Mucosa of stomach (tissue), 1 donor: ENCODE measurements around the gene SESN2.

Experiments used
- H3K27me3 ChIP-seq: one replicate; pipeline ENCODE4 v1.7.0; 2013; ENCODE audit warnings: mild to moderate bottlenecking, low read length; ENCODE audit not compliant: control insufficient read depth, insufficient read depth
- H3K36me3 ChIP-seq: one replicate; pipeline ENCODE4 v1.7.0; 2013; ENCODE audit warnings: low read length; ENCODE audit not compliant: control insufficient read depth, insufficient read depth
- H3K4me1 ChIP-seq: one replicate; pipeline ENCODE4 v1.7.0; 2013; ENCODE audit warnings: mild to moderate bottlenecking, low read length; ENCODE audit not compliant: control insufficient read depth, insufficient read depth
- H3K4me3 ChIP-seq: one replicate; pipeline ENCODE4 v1.7.0; 2013; ENCODE audit warnings: low read length
- H3K9ac ChIP-seq: one replicate; pipeline ENCODE4 v1.7.0; 2013; ENCODE audit warnings: mild to moderate bottlenecking, low read length, moderate library complexity
- H3K9me3 ChIP-seq: one replicate; pipeline ENCODE4 v1.7.0; 2013; ENCODE audit warnings: mild to moderate bottlenecking, low read length, moderate library complexity; ENCODE audit not compliant: control insufficient read depth
- donor health status: Pancreatic carcinoma.

Gene SESN2

GRCh38 chr1:28258628-28259251, 578 bp upstream of the SESN2 start:
- Histone ChIP-seq H3K4me3 (peak overlapping the region; percentile 71), H3K36me3 (no peaks in the 10 kb centered on the region), H3K27me3 (no peaks in the 10 kb centered on the region), H3K9ac (peak overlapping the region; percentile 80), H3K9me3 (no peaks in the 10 kb centered on the region), H3K4me1 (peaks cover 16% of the 10 kb centered on the region)

DNA sequence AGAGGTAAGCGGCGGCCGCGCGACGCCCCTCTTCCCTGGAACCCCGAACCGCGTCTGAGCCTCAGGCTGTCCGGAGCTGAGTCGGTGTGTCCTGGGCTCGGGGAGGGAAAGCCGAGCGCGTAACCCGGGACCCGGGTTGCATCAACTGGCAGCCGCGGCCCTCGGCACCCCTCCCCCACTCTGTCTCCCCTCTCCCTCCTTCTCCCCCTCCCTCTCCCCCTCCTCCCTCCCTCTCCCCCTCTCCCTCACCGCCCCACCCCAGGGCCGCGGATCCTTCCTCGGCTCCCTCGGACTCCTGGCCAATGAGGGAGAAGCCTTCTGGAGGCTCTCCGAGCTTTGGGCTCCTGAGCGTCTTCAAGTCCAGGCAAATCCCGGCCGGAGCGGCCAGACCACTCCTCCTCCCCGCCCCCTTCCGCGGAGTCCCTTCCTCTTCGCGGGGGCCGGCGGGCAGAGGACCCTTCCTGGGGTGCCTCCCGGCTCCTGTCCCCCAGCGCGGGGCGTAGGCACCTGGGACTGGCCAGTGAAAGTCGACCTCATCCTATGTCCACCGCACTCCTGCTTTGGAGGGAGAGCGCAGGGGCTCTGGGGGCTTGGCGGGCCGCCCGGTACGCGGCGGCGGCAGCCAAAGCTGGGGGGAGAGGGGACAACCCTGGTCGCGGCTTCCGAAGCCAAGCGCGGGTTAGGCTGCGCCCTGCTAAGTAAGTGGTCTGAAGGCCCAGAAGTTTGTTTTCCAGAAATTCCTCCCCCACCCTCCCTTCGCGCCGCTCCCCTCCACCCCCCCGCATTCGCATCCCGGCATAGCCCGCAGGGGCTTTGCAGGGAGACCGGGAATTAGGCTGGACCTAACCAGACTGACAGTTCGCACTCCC, 850 bp downstream of the SESN2 start:
- peaks cover 22% of the 10 kb centered on the region for H3K4me1 ChIP-seq
- H3K27me3 ChIP-seq: no peaks in the 10 kb centered on the region
- no peaks in the 10 kb centered on the region for H3K36me3 ChIP-seq
- H3K4me3 ChIP-seq: peak overlapping the region; percentile 71
- no peaks in the 10 kb centered on the region for H3K9me3 ChIP-seq
- H3K9ac ChIP-seq: peak overlapping the region; percentile 80

- H3K36me3 ChIP-seq: no peaks in the 10 kb centered on the region
- H3K9me3 ChIP-seq: no peaks in the 10 kb centered on the region
- H3K9ac ChIP-seq: peak overlapping the region; percentile 80
- H3K27me3 ChIP-seq: no peaks in the 10 kb centered on the region
- H3K4me1 ChIP-seq: peaks cover 26% of the 10 kb centered on the region
- H3K4me3 ChIP-seq: peak overlapping the region; percentile 32
Observed at GRCh38 chr1:28260803-28261174, 1.5 kb downstream of the SESN2 start.

- H3K36me3 ChIP-seq: no peaks in the 10 kb centered on the region
- no peak overlapping the region for H3K9ac ChIP-seq
- H3K27me3 ChIP-seq: no peaks in the 10 kb centered on the region
- H3K9me3 ChIP-seq: no peaks in the 10 kb centered on the region
- H3K4me3 ChIP-seq: no peak overlapping the region
- peaks cover 29% of the 10 kb centered on the region for H3K4me1 ChIP-seq
Observed at GRCh38 chr1:28264897-28265296, 5.6 kb downstream of the SESN2 start.

GRCh38 chr1:28265577-28265976, 6.3 kb downstream of the SESN2 start:
- Histone ChIP-seq H3K9ac (no peak overlapping the region), H3K36me3 (no peaks in the 10 kb centered on the region), H3K4me1 (peaks cover 29% of the 10 kb centered on the region)

GRCh38 chr1:28266920-28267322, 7.6 kb downstream of the SESN2 start:
- peaks cover 3% of the 10 kb centered on the region for H3K36me3 ChIP-seq
- no peaks in the 10 kb centered on the region for H3K9me3 ChIP-seq
- no peak overlapping the region for H3K9ac ChIP-seq
- H3K4me3 ChIP-seq: no peak overlapping the region
- no peaks in the 10 kb centered on the region for H3K27me3 ChIP-seq
- peaks cover 19% of the 10 kb centered on the region for H3K4me1 ChIP-seq

More at GRCh38 chr1:28265577-28265976, 6.3 kb downstream of the SESN2 start:
- no peaks in the 10 kb centered on the region for H3K27me3 ChIP-seq
- no peaks in the 10 kb centered on the region for H3K9me3 ChIP-seq
- no peak overlapping the region for H3K4me3 ChIP-seq

GRCh38 chr1:28267633-28268032, 8.3 kb downstream of the SESN2 start:
- H3K27me3 ChIP-seq: no peaks in the 10 kb centered on the region

GRCh38 chr1:28269529-28269928, 10.2 kb downstream of the SESN2 start:
- H3K4me1 ChIP-seq: peaks cover 19% of the 10 kb centered on the region
- no peaks in the 10 kb centered on the region for H3K9me3 ChIP-seq
- H3K4me3 ChIP-seq: no peak overlapping the region
- no peak overlapping the region for H3K9ac ChIP-seq
- no peaks in the 10 kb centered on the region for H3K27me3 ChIP-seq
- H3K36me3 ChIP-seq: peaks cover 11% of the 10 kb centered on the region

More at GRCh38 chr1:28267633-28268032, 8.3 kb downstream of the SESN2 start:
- Histone ChIP-seq H3K4me1 (peaks cover 19% of the 10 kb centered on the region), H3K4me3 (no peak overlapping the region), H3K9ac (no peak overlapping the region), H3K9me3 (no peaks in the 10 kb centered on the region), H3K36me3 (peaks cover 7% of the 10 kb centered on the region)

GRCh38 chr1:28272215-28272852, 13.0 kb downstream of the SESN2 start:
- H3K36me3 ChIP-seq: peaks cover 14% of the 10 kb centered on the region
- no peak overlapping the region for H3K4me3 ChIP-seq
- H3K9ac ChIP-seq: no peak overlapping the region
- H3K4me1 ChIP-seq: no peaks in the 10 kb centered on the region
- no peaks in the 10 kb centered on the region for H3K27me3 ChIP-seq
- H3K9me3 ChIP-seq: no peaks in the 10 kb centered on the region

DNA sequence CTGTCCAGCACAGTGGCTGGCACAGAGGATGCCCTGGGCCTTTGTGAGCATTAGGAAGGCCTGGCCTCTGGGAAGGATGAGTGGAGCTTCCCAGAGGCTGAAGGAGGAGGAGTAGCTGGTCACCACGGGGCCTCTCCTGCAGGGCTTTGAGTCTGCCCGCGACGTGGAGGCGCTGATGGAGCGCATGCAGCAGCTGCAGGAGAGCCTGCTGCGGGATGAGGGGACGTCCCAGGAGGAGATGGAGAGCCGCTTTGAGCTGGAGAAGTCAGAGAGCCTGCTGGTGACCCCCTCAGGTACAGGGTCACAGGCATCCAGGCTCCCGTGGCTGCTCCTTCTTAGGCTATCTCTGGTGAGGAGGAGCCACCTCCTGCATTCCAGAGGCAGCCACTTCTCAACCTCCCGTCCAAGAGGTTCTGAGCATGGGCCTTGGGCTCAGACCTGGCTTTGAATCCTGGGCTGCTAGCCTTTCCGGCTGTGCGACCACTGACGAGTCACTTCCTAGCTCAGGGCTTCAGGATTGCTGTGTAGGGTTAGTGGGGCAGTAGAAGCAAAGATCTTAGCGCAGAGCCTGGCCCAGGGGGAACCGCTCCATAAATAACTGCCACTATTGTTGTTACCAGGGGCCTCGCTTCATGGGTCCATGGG, 14.0 kb downstream of the SESN2 start:
- H3K4me3 ChIP-seq: no peak overlapping the region
- no peak overlapping the region for H3K9ac ChIP-seq
- peaks cover 14% of the 10 kb centered on the region for H3K36me3 ChIP-seq
- no peaks in the 10 kb centered on the region for H3K4me1 ChIP-seq
- H3K27me3 ChIP-seq: no peaks in the 10 kb centered on the region
- no peaks in the 10 kb centered on the region for H3K9me3 ChIP-seq

- Histone ChIP-seq H3K4me3 (no peak overlapping the region), H3K4me1 (no peaks in the 10 kb centered on the region), H3K27me3 (no peaks in the 10 kb centered on the region), H3K36me3 (peaks cover 10% of the 10 kb centered on the region), H3K9me3 (no peaks in the 10 kb centered on the region), H3K9ac (no peak overlapping the region)
Observed at GRCh38 chr1:28278763-28279162, 19.4 kb downstream of the SESN2 start.

DNA sequence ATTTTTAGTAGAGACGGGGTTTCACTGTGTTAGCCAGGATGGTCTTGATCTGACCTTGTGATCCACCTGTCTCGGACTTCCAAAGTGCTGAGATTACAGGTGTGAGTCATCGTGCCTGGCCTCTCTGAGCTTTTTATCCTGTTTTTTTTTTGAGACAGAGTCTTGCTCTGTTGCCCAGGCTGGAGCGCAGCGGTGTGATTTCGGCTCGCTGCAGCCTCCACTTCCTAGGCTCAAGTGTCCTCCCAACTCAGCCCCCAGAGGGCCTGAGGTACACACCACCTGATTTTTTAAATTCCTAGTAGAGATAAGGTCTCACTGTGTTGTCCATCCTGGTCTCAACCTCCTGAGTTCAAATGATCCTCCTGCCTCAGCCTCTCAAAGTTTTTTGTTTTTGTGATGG, 20.4 kb downstream of the SESN2 start:
- H3K27me3 ChIP-seq: no peaks in the 10 kb centered on the region
- H3K4me3 ChIP-seq: no peak overlapping the region
- no peaks in the 10 kb centered on the region for H3K4me1 ChIP-seq
- H3K9me3 ChIP-seq: no peaks in the 10 kb centered on the region
- H3K9ac ChIP-seq: no peak overlapping the region
- H3K36me3 ChIP-seq: peaks cover 5% of the 10 kb centered on the region
